RWPE2 (cell line): Measurements from ENCODE around the gene BBOX1.

Experiments
- ATAC-seq: fragments of 200-7000 bp; cut with Tn5 transposase; 3 replicates; pipeline ENCODE4 v1.9.1; 2021; ENCODE audit warnings: low read depth
- DNase-seq: peaks from one replicate; pipeline ENCODE4 v3.0.0-alpha.2; 2020; ENCODE audit warnings: low spot score
- H3K27ac ChIP-seq: fragments of 450-650 bp; 2 replicates; pipeline ENCODE4 v1.5.1; 2017; ENCODE audit warnings: mild to moderate bottlenecking; ENCODE audit not compliant: poor library complexity, severe bottlenecking
- H3K27me3 ChIP-seq: fragments of 250-450 bp; sonication (Bioruptor Pico); 2 replicates; pipeline ENCODE4 v1.5.1; 2021; ENCODE audit warnings: mild to moderate bottlenecking, moderate library complexity; ENCODE audit not compliant: insufficient read depth, poor library complexity, severe bottlenecking
- H3K36me3 ChIP-seq: fragments of 250-450 bp; sonication (Bioruptor Pico); 2 replicates; pipeline ENCODE4 v1.5.1; 2020; ENCODE audit warnings: low read depth, mild to moderate bottlenecking, moderate library complexity
- H3K4me1 ChIP-seq: fragments of 250-450 bp; sonication (Bioruptor Pico); 2 replicates; pipeline ENCODE4 v1.5.1; 2021; ENCODE audit warnings: mild to moderate bottlenecking, moderate library complexity; ENCODE audit not compliant: insufficient read depth, poor library complexity, severe bottlenecking
- H3K4me3 ChIP-seq: fragments of 250-450 bp; sonication (Bioruptor Pico); 2 replicates; pipeline ENCODE4 v1.5.1; 2021; ENCODE audit warnings: mild to moderate bottlenecking, moderate library complexity; ENCODE audit not compliant: severe bottlenecking
- H3K9me3 ChIP-seq: fragments of 250-450 bp; sonication (Bioruptor Pico); 2 replicates; pipeline ENCODE4 v1.5.1; 2021; ENCODE audit warnings: mild to moderate bottlenecking, moderate library complexity; ENCODE audit not compliant: severe bottlenecking
- CTCF ChIP-seq: fragments of 450-650 bp; IDR thresholded peaks from one replicate; pipeline ENCODE4 v1.5.1; 2017; ENCODE audit warnings: mild to moderate bottlenecking, moderate library complexity; ENCODE audit not compliant: poor library complexity, severe bottlenecking

The BBOX1 gene, protein sequence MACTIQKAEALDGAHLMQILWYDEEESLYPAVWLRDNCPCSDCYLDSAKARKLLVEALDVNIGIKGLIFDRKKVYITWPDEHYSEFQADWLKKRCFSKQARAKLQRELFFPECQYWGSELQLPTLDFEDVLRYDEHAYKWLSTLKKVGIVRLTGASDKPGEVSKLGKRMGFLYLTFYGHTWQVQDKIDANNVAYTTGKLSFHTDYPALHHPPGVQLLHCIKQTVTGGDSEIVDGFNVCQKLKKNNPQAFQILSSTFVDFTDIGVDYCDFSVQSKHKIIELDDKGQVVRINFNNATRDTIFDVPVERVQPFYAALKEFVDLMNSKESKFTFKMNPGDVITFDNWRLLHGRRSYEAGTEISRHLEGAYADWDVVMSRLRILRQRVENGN

DNA sequence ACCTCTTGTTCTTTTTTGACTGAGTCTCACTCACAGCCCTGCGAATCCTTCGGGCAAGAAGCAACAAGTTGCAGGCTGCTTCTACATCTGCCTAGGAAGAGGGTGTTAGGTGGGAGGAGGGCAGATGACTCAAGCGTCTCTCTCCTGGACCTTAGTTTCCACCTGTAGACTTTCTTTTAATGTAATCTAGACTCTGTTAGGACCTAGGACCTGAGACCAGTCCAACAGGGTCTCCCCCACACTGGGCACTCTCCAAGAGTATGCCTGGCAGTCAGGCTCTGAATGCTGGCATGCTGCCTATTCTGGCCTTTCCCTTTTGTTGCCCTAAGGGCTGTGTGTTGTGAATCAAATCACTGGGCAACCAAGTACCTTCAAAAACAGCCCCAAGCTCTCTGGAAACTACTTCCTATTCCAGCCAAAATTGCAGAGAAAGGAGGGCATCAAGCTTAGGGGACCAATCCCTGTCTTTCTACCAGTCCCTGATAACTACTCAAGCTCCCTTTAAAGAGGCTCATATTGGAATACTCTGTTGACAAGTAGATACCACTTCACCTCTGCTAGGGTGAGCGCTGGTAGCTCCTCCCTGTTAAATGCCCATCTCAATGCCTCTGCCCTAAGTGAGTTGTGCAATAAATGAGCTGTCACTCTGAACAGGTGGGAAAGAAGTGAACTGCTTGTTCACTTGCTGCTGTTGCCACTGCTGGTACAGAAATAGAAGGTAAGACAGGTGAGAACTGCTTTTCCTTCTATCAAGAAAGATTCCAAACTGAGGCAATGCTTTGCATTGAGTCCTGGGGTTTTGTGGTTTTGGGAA, at the start of gene BBOX1:
TSS of gene BBOX1 (plus strand) at position 514 of the 814 bp plus-strand sequence. CDS start 14,616 bp downstream, outside the sequence.
- no peak for TF ChIP-seq CTCF
- Histone ChIP-seq H3K27me3 (no peaks in the 10 kb centered on the region), H3K36me3 (no peaks in the 10 kb centered on the region), H3K4me3 (no peak within 1 kb of the TSS), H3K27ac (peak within 1 kb of the TSS; percentile 48), H3K4me1 (peaks cover 14% of the 10 kb centered on the region), H3K9me3 (no peaks in the 10 kb centered on the region)
- DNase-seq (peak; percentile 47), ATAC-seq (peak; percentile 98)

- TF ChIP-seq CTCF = no peak
- Histone ChIP-seq H3K27me3 (no peaks in the 10 kb centered on the region), H3K9me3 (no peaks in the 10 kb centered on the region), H3K4me3 (no peak overlapping the region), H3K27ac (peak overlapping the region; percentile 59), H3K36me3 (no peaks in the 10 kb centered on the region), H3K4me1 (peaks cover 25% of the 10 kb centered on the region)
- ATAC-seq (peak; percentile 74), DNase-seq (no peak)
These were observed 48.5 kb upstream of the BBOX1 start for GRCh38 chr11:26992031-26992541.

DNA sequence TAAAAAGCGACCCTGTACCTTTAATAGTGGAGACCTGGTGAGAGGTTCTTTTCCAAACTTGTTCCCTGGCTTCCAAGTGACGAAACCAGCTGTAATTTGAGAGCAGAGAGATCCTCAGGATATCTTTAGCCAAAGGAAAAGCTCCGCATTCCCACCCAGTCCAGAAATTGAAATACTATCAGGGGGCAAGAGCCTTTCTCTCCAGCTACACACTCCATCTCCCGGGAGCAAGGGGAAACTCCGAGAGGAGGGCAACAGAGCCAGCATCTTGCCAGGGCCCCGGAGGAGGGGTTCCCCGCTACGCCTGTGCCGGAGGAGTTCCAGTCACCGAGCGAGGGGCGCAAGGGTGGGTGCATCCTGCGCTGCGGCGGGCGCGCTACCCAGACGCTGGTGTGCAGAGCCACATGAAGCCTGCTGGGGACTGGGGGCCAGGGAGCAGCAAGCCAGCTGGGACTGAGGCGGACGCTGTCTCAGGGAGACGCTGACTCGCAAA, 46.6 kb upstream of the BBOX1 start, which contains the start of gene FIBIN:
TSS of gene FIBIN (plus strand) at position 148 of the 493 bp plus-strand sequence. CDS start 415 bp downstream, outside the sequence.
- DNase-seq = no peak

DNA sequence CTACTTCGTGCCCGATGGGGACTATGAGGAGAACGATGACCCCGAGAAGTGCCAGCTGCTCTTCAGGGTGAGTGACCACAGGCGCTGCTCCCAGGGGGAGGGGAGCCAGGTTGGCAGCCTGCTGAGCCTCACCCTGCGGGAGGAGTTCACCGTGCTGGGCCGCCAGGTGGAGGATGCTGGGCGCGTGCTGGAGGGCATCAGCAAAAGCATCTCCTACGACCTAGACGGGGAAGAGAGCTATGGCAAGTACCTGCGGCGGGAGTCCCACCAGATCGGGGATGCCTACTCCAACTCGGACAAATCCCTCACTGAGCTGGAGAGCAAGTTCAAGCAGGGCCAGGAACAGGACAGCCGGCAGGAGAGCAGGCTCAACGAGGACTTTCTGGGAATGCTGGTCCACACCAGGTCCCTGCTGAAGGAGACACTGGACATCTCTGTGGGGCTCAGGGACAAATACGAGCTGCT, 46.0 kb upstream of the BBOX1 start:
- TF ChIP-seq CTCF = no peak
- H3K27ac ChIP-seq = no peak overlapping the region
- no peak for ATAC-seq
- H3K9me3 ChIP-seq = no peaks in the 10 kb centered on the region
- peaks cover 17% of the 10 kb centered on the region for H3K4me1 ChIP-seq
- H3K4me3 ChIP-seq = peak overlapping the region; percentile 24
- peak; percentile 42 for DNase-seq
- no peaks in the 10 kb centered on the region for H3K27me3 ChIP-seq
- H3K36me3 ChIP-seq = no peaks in the 10 kb centered on the region

More for the DNA sequence above, 46.6 kb upstream of the BBOX1 start, which contains the start of gene FIBIN:
- Histone ChIP-seq H3K27ac (no peak within 1 kb of the TSS), H3K4me3 (peak within 1 kb of the TSS; percentile 24), H3K27me3 (no peaks in the 10 kb centered on the region), H3K36me3 (no peaks in the 10 kb centered on the region), H3K4me1 (peaks cover 17% of the 10 kb centered on the region), H3K9me3 (no peaks in the 10 kb centered on the region)
- ATAC-seq = peak; percentile 70
- TF ChIP-seq CTCF = no peak
